Activated CD8-positive, alpha-beta memory T cell treated with anti-CD3 and anti-CD28 coated beads for 1 hour (primary cell): ENCODE measurements around the gene GLDN.
"Not testable (repeated sequence)": the region's sequence is repeated elsewhere in the genome, so short reads cannot be mapped to it uniquely, and the experiment has no call there.

Experiments
- DNase-seq, 2 donors: peaks; one replicate each; pipeline ENCODE4 v3.0.0-alpha.2; 2020; ENCODE audit warnings: low read depth in 1 of 2; ENCODE audit errors: extremely low read depth in 1 of 2

GLDN gene

DNA sequence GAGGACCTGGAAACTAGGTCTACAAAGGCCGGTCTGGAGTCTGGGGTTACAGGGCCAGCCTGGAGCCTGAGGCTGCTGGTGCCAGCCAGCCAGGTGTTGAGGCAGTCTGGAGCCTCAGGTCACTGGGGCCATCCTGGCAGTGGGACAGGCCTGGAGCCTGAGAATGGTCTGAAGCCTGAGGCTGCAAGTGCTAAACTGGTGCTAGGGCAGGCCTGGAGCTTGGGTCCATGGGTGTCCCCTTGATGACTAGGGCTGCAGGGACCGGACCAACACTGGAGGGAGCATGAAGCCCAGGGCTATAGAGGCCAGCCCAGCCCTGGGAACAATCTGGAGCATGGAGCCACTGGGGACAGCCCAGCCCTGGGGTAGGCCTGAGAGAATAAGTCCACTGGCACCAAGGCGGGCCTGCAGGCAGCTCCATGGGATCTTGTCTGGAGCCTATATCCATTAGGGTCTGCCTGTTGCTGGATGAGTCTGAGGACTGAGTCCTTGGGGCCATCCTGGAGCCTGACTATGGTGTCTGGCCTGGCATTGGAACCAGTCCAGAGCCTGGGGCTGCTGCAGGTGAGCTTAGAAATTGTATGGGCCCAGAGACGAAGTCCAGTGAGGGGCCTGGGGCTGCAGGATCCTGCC, 101.9 kb downstream of the GLDN start:
- no peak for DNase-seq

DNA sequence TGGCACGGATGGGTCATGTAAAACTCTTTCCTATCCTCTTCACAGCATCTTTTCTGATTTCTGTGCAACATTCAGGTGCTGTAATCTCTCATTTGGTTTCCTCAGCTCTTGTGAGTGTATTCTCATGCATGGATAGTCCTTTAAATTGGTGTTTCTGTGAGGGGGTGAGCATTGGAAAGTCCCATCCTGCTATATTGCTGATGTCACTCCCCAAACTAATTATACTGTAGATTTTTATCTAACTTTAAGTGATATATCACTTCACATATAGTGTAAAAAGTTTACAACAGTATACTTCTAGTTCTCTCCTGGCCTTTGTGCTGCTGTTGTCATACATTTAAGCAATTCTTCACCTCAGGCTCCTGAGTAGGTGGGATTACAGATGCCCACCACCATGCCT, 102.7 kb downstream of the GLDN start:
- no peak for DNase-seq

DNA sequence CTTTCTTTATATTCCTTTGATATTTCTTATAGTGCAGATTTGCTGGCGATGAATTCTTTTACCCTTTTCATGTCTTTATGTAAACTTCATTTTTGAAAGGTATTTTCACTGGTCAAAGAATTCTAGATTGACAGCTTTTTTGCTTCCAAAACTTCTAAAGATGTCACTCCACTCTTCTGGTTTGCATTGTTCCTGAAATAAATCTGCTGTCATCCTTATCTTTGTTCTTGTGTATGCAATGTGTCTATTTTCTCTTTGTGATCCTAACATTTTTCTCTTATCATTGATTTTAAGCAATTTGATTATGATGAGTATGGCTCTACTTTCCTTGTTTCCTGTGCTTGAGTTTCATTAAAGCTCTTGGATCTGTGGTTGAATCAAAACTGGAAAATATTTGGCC, 103.4 kb downstream of the GLDN start:
- DNase-seq, result no peak

DNA sequence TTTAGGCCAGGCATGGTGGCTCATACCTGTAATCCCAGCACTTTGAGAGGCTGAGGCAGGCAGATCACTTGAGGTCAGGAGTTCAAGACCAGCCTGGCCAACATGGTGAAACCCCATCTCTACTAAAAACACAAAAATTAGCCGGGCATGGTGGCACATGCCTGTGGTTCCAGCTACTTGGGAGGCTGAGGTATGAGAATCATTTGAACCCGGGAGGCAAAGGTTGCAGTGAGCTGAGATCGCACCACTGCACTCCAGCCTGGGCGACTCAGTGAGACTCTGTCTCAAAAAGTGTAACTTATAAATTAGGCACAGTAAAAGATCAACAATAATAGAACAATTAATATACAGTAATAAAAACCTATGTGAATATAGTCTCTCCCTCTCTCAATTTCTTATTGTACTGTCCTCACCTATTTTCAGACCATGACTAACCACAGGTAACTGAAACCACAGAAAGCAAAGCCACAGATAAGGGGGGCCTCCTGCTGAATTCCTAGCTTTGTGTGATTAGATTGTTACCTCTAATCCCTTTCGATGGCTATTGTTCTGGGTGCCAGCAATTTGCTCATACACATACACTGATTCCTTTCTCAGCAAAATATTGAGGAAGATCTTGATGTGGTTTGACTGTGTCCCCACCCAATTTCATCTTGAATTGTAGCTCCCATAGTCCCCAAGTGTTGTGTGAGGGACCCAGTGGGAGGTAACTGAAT, 104.7 kb downstream of the GLDN start:
- DNase-seq, result not testable (repeated sequence)

DNA sequence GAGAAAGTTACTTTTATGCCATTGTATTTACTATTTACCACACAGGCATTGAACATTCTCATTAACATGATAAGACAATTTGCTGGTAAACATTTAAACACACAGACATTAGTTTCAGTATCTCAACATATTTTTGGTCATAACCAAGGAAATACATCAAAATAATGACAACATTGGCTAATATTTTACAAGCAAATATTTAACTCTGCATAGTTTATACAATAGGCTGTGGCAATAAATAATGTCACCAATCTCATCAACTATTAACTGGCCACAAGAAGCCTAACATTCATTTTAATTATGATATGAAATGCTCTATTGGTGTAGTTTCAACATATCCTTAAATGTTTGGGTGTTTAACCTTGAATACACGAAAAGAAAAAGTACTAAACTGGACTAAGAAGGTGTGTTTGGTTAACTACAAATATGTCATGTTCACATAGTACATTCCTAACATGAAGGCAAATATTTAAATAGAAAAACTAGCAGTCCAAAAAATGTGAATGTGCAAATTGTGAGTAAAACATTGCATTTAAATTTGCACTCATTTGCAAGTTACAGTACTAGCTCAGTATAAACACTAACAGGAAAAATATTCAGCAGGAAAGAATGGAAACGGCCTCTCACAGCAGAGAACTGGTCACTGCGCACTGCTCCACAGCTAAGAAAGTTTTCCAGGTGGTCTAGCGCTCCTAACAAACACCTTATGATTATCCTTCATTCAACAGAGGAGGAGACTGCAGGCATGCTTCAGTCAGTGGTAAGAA, 106.6 kb downstream of the GLDN start:
- DNase-seq, result no peak

DNA sequence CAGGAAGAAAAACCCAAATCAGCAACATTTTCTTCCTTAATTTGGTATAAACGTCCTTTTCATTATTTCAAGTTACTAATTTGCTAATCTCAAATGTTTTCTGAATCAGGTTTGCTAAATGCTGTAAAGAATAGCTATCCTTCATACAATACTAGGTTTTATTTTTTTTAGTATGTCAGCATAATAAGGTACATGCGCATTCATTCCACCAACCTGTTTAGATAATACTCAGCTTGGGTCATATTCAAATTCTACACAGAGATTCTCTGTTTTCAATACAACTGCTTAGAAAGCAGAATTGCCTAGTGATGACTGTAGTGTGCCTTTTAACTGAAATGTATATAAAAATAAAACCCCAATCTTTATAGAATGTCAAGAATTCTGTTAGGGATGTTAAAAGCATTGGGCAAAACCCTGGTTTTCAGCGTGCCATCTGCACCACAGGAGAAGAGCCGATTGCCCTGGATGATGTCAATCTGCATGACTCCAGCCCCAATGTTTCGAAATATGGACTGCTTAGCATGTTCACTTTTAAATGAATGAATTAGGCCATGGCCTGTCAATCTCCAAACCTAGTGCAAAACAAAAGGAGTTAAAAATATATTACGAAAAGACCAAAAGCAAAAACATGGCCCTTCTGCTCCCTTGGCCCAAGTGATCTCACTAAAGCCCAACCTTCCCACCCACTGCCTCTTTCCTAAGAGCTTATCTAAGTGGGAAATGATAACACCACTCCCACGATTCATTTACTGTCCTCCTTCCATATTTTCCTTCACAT, 107.4 kb downstream of the GLDN start:
- no peak for DNase-seq

DNA sequence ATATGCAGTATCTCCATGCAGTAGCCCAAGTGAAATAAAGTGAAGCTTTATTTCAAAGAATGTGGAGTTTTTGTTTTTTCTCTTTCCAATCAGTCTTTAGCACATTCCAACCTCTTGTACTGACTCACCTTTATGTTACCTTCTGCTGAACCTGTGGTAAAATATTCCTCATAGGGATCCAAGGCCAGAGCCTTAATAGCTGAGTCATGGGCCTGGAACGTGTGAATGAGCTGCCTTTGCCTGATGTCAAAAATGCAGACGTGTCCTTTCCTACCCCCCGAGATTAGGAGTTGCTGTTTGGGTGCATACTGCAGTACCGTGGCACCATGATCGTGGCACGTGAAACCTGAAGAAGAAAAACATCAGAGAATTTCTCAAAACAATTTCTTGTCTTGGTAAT, 108.5 kb downstream of the GLDN start:
- DNase-seq, result no peak
